HG03135 (cell line): Measurements from ENCODE around the gene MACROD1.

Experiments
- ATAC-seq: cut with Tn5 transposase; IDR thresholded peaks from one replicate; pipeline ENCODE4 v1.9.1; 2021; ENCODE audit warnings: mild to moderate bottlenecking, moderate library complexity; ENCODE audit not compliant: unreplicated experiment

Gene MACROD1

GRCh38 chr11:64114231-64114630 is 51.7 kb downstream of the MACROD1 start:
- no peak for ATAC-seq

GRCh38 chr11:64113462-64113780 is 52.5 kb downstream of the MACROD1 start:
- ATAC-seq: no peak

- ATAC-seq: no peak
Observed at GRCh38 chr11:64112771-64113461, 53.0 kb downstream of the MACROD1 start.

GRCh38 chr11:64110465-64111375 is 55.2 kb downstream of the MACROD1 start:
- ATAC-seq: no peak

- ATAC-seq: no peak
Observed at GRCh38 chr11:64109332-64109731, 56.6 kb downstream of the MACROD1 start.

- ATAC-seq: no peak
Observed at GRCh38 chr11:64107303-64107702, 58.6 kb downstream of the MACROD1 start.

- no peak for ATAC-seq
Observed at GRCh38 chr11:64104632-64105031, 61.3 kb downstream of the MACROD1 start.

GRCh38 chr11:64103277-64103985 is 62.5 kb downstream of the MACROD1 start:
- no peak for ATAC-seq

GRCh38 chr11:64102005-64102738 is 63.7 kb downstream of the MACROD1 start:
- no peak for ATAC-seq

GRCh38 chr11:64101461-64101860 is 64.5 kb downstream of the MACROD1 start:
- ATAC-seq: no peak

- no peak for ATAC-seq
Observed at GRCh38 chr11:64100782-64101353, 65.0 kb downstream of the MACROD1 start.

GRCh38 chr11:64100360-64100759 is 65.6 kb downstream of the MACROD1 start:
- no peak for ATAC-seq

- ATAC-seq: no peak
Observed at GRCh38 chr11:64099436-64099835, 66.5 kb downstream of the MACROD1 start.

- ATAC-seq: no peak
Observed at GRCh38 chr11:64098318-64098831, 67.5 kb downstream of the MACROD1 start.

- ATAC-seq: no peak
Observed at GRCh38 chr11:64097468-64098317, 68.2 kb downstream of the MACROD1 start.

- no peak for ATAC-seq
Observed at GRCh38 chr11:64096835-64097234, 69.1 kb downstream of the MACROD1 start.

GRCh38 chr11:64095949-64096348 is 70.0 kb downstream of the MACROD1 start:
- no peak for ATAC-seq

- ATAC-seq: no peak
Observed at GRCh38 chr11:64095273-64095817, 70.6 kb downstream of the MACROD1 start.
